Right cardiac atrium (tissue), 5 donors: Measurements from ENCODE around the gene RIN3. TPM values are rescaled to one million over a fixed set of nuclear protein-coding genes. Genes with fewer than 3 reads are reported as not detected.
A peak's percentile ranks its signal among the peaks of the same experiment; 100 is the strongest.

Experiments used
- ATAC-seq, 2 donors: fragments of 200-7000 bp; cut with Tn5 transposase; one replicate each; pipeline versions ENCODE4 v1.8.0 to v1.9.1; 2020; ENCODE audit warnings: moderate library complexity in 2 of 2, mild to moderate bottlenecking in 1 of 2
- DNase-seq, 3 donors: peaks; one replicate each; pipeline ENCODE4 v3.0.0-alpha.2; 2020
- H3K27ac ChIP-seq: one replicate; pipeline ENCODE4 v1.5.1; 2013; ENCODE audit warnings: mild to moderate bottlenecking, low read length, control low read depth, moderate library complexity
- H3K27me3 ChIP-seq: one replicate; pipeline ENCODE4 v1.6.1; 2013; ENCODE audit not compliant: control insufficient read depth, insufficient read depth
- H3K4me1 ChIP-seq: one replicate; pipeline ENCODE4 v1.6.1; 2013; ENCODE audit warnings: low read length; ENCODE audit not compliant: control insufficient read depth, insufficient read depth
- H3K4me3 ChIP-seq: one replicate; pipeline ENCODE4 v1.5.1; 2013; ENCODE audit warnings: low read length, control low read depth
- H3K9me3 ChIP-seq: one replicate; pipeline ENCODE4 v1.6.1; 2013; ENCODE audit warnings: low read length; ENCODE audit not compliant: control insufficient read depth
- WGBS: extraction: QIAGEN DNeasy Blood & Tissue Kit; methylation state at CpG from one replicate; pipeline ENCODE4 v1.1.7; 2013; 5-methylcytosine and 5-hydroxymethylcytosine counted together
- intact Hi-C, 4 donors: fragments of 100-400 bp; cut with DNase I; formaldehyde crosslinking; loops; one replicate each; pipeline versions ENCODE4 v1.11.0 to v1.14.0; 2022 to 2023
- polyA plus RNA-seq: library from polyadenylated mRNA; stranded (reverse); fragments of 200-250 nt; gene quantifications from one replicate; pipeline ENCODE4 v1.2.3, GENCODE V29; 2013
- total RNA-seq, 4 donors: library from RNA; stranded (reverse); fragmentation: NEBNext Ultra II Directional; extraction: Animal tissue kit (Norgen Biotek cat#: 25700); gene quantifications; one replicate each; pipeline ENCODE4 v1.2.1, GENCODE V29; 2021
- donor health status: healthy with polysubstance abuse.
- donor health status: DM: no; HTN: yes; CAD: no.
- donor health status: DM: no; HTN: no; CAD: no.
- donor health status: DM: no; HTN: yes; CAD: no; lungs with severe emphysema.
- donor health status: DM: yes; HTN: yes; CAD: no.

RIN3 gene
- total and polyA plus RNA-seq, 5 donors = 7.5 to 15.2 (median 14.2) TPM

GRCh38 chr14:92546347-92547053 is 32.9 kb downstream of the RIN3 start:
- WGBS = 89% methylated on average over 7 of the region's 7 CpGs
- no peak for ATAC-seq
- Histone ChIP-seq H3K4me1 (peaks cover 3% of the 10 kb centered on the region), H3K27me3 (no peaks in the 10 kb centered on the region), H3K27ac (no peak overlapping the region), H3K4me3 (no peak overlapping the region), H3K9me3 (no peaks in the 10 kb centered on the region)
- no peak for DNase-seq
- intact Hi-C loops = no loop called here

- intact Hi-C loops = no loop called here
Observed at GRCh38 chr14:92549105-92549858, 35.7 kb downstream of the RIN3 start.

GRCh38 chr14:92549859-92550230 is 36.3 kb downstream of the RIN3 start:
- H3K4me1 ChIP-seq = peaks cover 6% of the 10 kb centered on the region
- H3K27me3 ChIP-seq = no peaks in the 10 kb centered on the region
- intact Hi-C loops = no loop called here
- 8% methylated on average over 7 of the region's 7 CpGs for WGBS
- H3K9me3 ChIP-seq = no peaks in the 10 kb centered on the region
- peak; percentile 78 to 87 for ATAC-seq
- H3K27ac ChIP-seq = peak overlapping the region; percentile 49
- H3K4me3 ChIP-seq = no peak overlapping the region
- DNase-seq = peak; percentile 67 to 90 (median 85)

More at GRCh38 chr14:92549105-92549858, 35.7 kb downstream of the RIN3 start:
- Histone ChIP-seq H3K27me3 (no peaks in the 10 kb centered on the region), H3K4me3 (no peak overlapping the region), H3K4me1 (peaks cover 7% of the 10 kb centered on the region), H3K9me3 (no peaks in the 10 kb centered on the region), H3K27ac (peak overlapping the region; percentile 49)
- ATAC-seq = peak; percentile 46 to 70
- DNase-seq = peak; percentile 39 to 79 (median 78)
- 54% methylated on average over 17 of the region's 17 CpGs for WGBS

GRCh38 chr14:92551044-92551841 is 37.7 kb downstream of the RIN3 start:
- Histone ChIP-seq H3K27me3 (no peaks in the 10 kb centered on the region), H3K4me1 (peaks cover 6% of the 10 kb centered on the region), H3K4me3 (no peak overlapping the region), H3K27ac (no peak overlapping the region), H3K9me3 (no peaks in the 10 kb centered on the region)
- ATAC-seq (no peak), DNase-seq (no peak)
- intact Hi-C loops = no loop called here
- 85% methylated on average over 13 of the region's 13 CpGs for WGBS

GRCh38 chr14:92552066-92552465 is 38.5 kb downstream of the RIN3 start:
- Histone ChIP-seq H3K27me3 (no peaks in the 10 kb centered on the region), H3K27ac (no peak overlapping the region), H3K9me3 (no peaks in the 10 kb centered on the region), H3K4me1 (peaks cover 6% of the 10 kb centered on the region), H3K4me3 (no peak overlapping the region)
- WGBS = 76% methylated on average over 4 of the region's 4 CpGs
- no peak for DNase-seq
- intact Hi-C loops = no loop called here
- no peak for ATAC-seq

GRCh38 chr14:92553438-92553837 is 39.9 kb downstream of the RIN3 start:
- H3K27me3 ChIP-seq = no peaks in the 10 kb centered on the region
- DNase-seq (no peak), ATAC-seq (no peak)
- no peaks in the 10 kb centered on the region for H3K9me3 ChIP-seq
- H3K4me1 ChIP-seq = peaks cover 5% of the 10 kb centered on the region
- H3K4me3 ChIP-seq = no peak overlapping the region
- no peak overlapping the region for H3K27ac ChIP-seq
- intact Hi-C loops = no loop called here
- 43% methylated on average over 10 of the region's 10 CpGs for WGBS

- Histone ChIP-seq H3K27ac (no peak overlapping the region), H3K9me3 (no peaks in the 10 kb centered on the region), H3K4me3 (no peak overlapping the region), H3K4me1 (peaks cover 4% of the 10 kb centered on the region), H3K27me3 (no peaks in the 10 kb centered on the region)
- ATAC-seq = no peak
- WGBS = 74% methylated on average over 13 of the region's 13 CpGs
- intact Hi-C loops = no loop called here
- no peak for DNase-seq
Observed at GRCh38 chr14:92555465-92556111, 42.0 kb downstream of the RIN3 start.

GRCh38 chr14:92556255-92556741 is 42.7 kb downstream of the RIN3 start:
- no peak overlapping the region for H3K27ac ChIP-seq

GRCh38 chr14:92556863-92557543 is 43.4 kb downstream of the RIN3 start:
- intact Hi-C loops = no loop called here
- 94% methylated on average over 16 of the region's 16 CpGs for WGBS
- no peak overlapping the region for H3K27ac ChIP-seq

More at GRCh38 chr14:92556255-92556741, 42.7 kb downstream of the RIN3 start:
- H3K9me3 ChIP-seq = no peaks in the 10 kb centered on the region
- WGBS = 91% methylated on average over 4 of the region's 4 CpGs
- H3K4me3 ChIP-seq = no peak overlapping the region
- peaks cover 4% of the 10 kb centered on the region for H3K4me1 ChIP-seq
- intact Hi-C loops = no loop called here
- no peak for ATAC-seq
- no peak for DNase-seq
- H3K27me3 ChIP-seq = no peaks in the 10 kb centered on the region

GRCh38 chr14:92557544-92557912 is 43.9 kb downstream of the RIN3 start:
- ATAC-seq (no peak), DNase-seq (no peak)
- Histone ChIP-seq H3K4me3 (no peak overlapping the region), H3K9me3 (no peaks in the 10 kb centered on the region), H3K27me3 (no peaks in the 10 kb centered on the region), H3K27ac (no peak overlapping the region), H3K4me1 (peaks cover 4% of the 10 kb centered on the region)
- 94% methylated on average over 4 of the region's 4 CpGs for WGBS
- intact Hi-C loops = no loop called here

More at GRCh38 chr14:92556863-92557543, 43.4 kb downstream of the RIN3 start:
- no peak for DNase-seq
- no peak overlapping the region for H3K4me3 ChIP-seq
- no peaks in the 10 kb centered on the region for H3K27me3 ChIP-seq
- no peak for ATAC-seq
- H3K4me1 ChIP-seq = peaks cover 4% of the 10 kb centered on the region
- no peaks in the 10 kb centered on the region for H3K9me3 ChIP-seq
